ENCODE measurements around the gene ZDBF2. TPM values are rescaled to one million over a fixed set of nuclear protein-coding genes. Genes with fewer than 3 reads are reported as not detected.

The ZDBF2 gene
- total RNA-seq, 4 donors from 2014 or later = 3.1 to 5.5 (median 4.1) TPM

DNA sequence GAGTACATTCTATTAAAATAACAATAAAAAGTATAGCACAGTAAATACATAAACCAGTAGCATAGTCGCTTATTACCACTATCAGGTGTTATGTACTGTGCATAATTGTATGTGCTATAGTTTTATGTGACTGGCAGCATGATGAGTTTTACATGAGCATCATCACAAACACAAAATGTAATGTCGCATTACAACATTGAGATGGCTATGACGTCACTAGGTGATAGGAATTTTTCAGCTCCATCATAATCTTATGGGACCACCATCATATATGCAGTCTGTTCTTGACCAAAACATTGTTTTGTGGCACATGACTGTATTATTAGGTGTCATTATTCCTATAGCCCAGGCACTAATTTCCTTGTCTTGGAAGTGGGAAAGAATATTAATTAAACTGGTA, 48.6 kb downstream of the ZDBF2 start:
- no peak overlapping the region for H3K4me3 ChIP-seq (ENCODE audit: low read depth, poor library complexity, severe bottlenecking)
- no peak for DNase-seq (ENCODE audit: low spot score in 2 of 2)
- 92 to 95% methylated on average over 3 of the region's 3 CpGs for WGBS, 2 donors
- intact Hi-C loops (cut with DNase I; ENCODE audit: low total_unique reads) = no loop called here
- no peak for TF ChIP-seq POLR2A (IDR thresholded peaks at IDR 0.05)
- TF ChIP-seq, protein P1, sequence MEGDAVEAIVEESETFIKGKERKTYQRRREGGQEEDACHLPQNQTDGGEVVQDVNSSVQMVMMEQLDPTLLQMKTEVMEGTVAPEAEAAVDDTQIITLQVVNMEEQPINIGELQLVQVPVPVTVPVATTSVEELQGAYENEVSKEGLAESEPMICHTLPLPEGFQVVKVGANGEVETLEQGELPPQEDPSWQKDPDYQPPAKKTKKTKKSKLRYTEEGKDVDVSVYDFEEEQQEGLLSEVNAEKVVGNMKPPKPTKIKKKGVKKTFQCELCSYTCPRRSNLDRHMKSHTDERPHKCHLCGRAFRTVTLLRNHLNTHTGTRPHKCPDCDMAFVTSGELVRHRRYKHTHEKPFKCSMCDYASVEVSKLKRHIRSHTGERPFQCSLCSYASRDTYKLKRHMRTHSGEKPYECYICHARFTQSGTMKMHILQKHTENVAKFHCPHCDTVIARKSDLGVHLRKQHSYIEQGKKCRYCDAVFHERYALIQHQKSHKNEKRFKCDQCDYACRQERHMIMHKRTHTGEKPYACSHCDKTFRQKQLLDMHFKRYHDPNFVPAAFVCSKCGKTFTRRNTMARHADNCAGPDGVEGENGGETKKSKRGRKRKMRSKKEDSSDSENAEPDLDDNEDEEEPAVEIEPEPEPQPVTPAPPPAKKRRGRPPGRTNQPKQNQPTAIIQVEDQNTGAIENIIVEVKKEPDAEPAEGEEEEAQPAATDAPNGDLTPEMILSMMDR (IDR thresholded peaks at IDR 0.05) = no peak

DNA sequence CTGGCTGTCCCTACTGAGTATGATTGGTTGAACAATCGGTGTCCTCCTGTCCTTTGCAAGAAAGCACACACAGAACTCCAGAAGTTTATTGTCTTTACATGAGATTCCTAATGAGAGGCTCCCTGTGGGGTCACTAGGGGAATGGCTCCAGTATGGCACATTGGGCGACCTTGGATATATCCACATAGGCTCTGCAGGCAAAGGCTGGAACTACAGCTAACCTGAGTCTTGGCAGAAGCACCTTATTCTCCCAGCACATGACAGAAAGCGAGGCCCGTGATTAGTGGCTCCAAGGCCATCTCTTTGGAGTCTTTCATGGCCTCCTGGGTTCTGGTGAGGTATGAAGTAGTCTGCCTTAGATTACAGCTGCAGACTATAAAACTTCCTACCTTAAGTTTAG, 49.0 kb downstream of the ZDBF2 start:
- no peak for DNase-seq (ENCODE audit: low spot score in 2 of 2)
- WGBS, 2 donors = 81 to 83% methylated on average over 4 of the region's 4 CpGs

DNA sequence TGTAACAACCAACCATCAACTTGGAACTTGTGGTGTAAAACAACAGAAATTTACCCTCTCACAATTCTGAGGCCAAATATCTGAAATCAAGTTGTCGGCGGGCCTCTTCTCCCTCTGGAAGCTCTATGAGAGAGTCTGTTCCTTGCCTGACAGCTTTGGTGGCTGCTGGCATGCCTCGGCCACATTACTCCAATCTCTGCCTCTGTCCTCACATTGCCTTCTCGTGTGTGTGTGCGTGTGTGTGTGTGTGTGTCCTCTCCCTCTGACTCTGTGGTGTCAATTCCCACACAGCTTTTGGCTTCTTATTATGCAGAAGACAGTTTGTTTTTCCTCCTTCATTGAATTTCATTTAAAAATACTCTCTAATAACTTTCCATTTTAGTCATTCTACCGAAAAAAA, 50.4 kb downstream of the ZDBF2 start:
- intact Hi-C loops (cut with DNase I; ENCODE audit: low total_unique reads) = no loop called here
- TF ChIP-seq POLR2A (IDR thresholded peaks at IDR 0.05) = no peak
- TF ChIP-seq, protein P1 (IDR thresholded peaks at IDR 0.05) = no peak
- DNase-seq (ENCODE audit: low spot score in 2 of 2) = no peak
- 82% methylated on average over 6 of the region's 6 CpGs for WGBS, 2 donors
- no peak overlapping the region for H3K4me3 ChIP-seq (ENCODE audit: low read depth, poor library complexity, severe bottlenecking)

More for the DNA sequence above, 49.0 kb downstream of the ZDBF2 start:
- TF ChIP-seq, protein P1 (IDR thresholded peaks at IDR 0.05) = no peak
- TF ChIP-seq POLR2A (IDR thresholded peaks at IDR 0.05) = no peak
- intact Hi-C loops (cut with DNase I; ENCODE audit: low total_unique reads) = no loop called here
- H3K4me3 ChIP-seq (ENCODE audit: low read depth, poor library complexity, severe bottlenecking) = no peak overlapping the region

DNA sequence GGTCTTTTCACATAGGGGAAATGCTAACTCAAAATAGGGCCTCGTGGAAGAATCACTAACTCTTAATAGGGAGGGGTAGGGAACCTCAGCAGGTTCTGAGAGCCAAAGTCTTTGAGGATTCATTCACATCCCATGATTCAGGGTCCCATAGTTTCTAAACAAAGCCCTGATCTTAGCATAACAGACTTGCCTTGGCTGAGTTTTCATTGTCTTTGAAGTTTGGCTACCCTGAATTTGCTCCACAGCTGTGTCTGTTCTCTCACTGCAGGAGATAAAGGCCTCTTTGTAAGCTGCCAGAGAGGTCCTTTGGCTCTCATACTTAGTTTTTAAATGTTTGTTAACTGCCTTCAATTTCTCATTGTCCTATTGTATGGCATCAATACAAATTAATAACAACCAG, 54.5 kb downstream of the ZDBF2 start:
- no peak for TF ChIP-seq POLR2A (IDR thresholded peaks at IDR 0.05)
- TF ChIP-seq, protein P1 (IDR thresholded peaks at IDR 0.05) = no peak
- intact Hi-C loops (cut with DNase I; ENCODE audit: low total_unique reads) = no loop called here
- H3K4me3 ChIP-seq (ENCODE audit: low read depth, poor library complexity, severe bottlenecking) = no peak overlapping the region
- 33 to 56% methylated on average over 1 of the region's 1 CpG for WGBS, 2 donors
- no peak for DNase-seq (ENCODE audit: low spot score in 2 of 2)

DNA sequence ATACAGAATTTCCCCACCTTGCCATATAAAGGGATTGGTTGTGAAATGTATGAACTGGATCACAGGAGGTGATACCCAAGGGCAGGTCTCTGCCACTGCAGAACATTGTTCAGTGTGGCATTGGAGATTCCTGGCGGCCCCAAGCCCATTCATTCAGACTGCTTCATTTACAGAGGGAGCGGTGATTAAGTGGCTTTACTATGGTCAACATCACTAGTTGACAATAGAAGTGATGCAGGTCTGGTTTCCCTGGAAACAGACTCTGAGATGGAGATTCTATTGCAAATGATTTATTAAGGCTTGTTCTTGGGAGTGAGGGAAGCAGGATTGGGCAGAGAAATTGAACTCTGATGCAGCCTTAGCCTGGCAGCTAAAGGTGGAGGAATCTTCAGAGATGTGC, 62.4 kb downstream of the ZDBF2 start:
- 87 to 90% methylated on average over 2 of the region's 2 CpGs for WGBS, 2 donors
- no peak for DNase-seq (ENCODE audit: low spot score in 2 of 2)
- no peak overlapping the region for H3K4me3 ChIP-seq (ENCODE audit: low read depth, poor library complexity, severe bottlenecking)
- intact Hi-C loops (cut with DNase I; ENCODE audit: low total_unique reads) = no loop called here
- TF ChIP-seq, protein P1 (IDR thresholded peaks at IDR 0.05) = no peak
- no peak for TF ChIP-seq POLR2A (IDR thresholded peaks at IDR 0.05)

DNA sequence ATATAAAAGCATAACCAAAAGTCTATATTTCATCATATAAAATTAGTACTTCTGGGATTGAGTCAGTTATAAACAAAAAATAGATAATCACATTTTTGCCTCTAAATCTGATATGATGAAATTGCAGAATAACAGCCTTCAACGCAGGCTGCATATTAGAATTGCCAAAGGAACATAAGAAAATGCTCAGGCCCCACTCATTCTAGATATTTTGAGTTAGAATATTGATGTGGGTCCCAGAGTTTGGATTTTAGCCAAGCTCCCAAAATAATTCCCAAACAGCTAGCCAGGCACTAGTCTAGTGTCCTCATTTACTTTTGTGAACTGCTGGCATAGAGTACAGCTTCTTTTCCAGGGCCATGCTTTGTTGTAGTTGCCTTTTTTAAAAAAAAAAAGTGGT, 63.5 kb downstream of the ZDBF2 start:
- H3K4me3 ChIP-seq (ENCODE audit: low read depth, poor library complexity, severe bottlenecking) = no peak overlapping the region
- WGBS, 2 donors = 70% methylated on average over 1 of the region's 1 CpG
- intact Hi-C loops (cut with DNase I; ENCODE audit: low total_unique reads) = no loop called here
- no peak for DNase-seq (ENCODE audit: low spot score in 2 of 2)
- TF ChIP-seq POLR2A (IDR thresholded peaks at IDR 0.05) = no peak
- TF ChIP-seq, protein P1 (IDR thresholded peaks at IDR 0.05) = no peak
